HepG2 (cell line): ENCODE data around the gene MBOAT7.

ENCODE experiments used
- AHR ChIP-seq: IDR thresholded peaks from 2 replicates; pipeline ENCODE4 v1.6.1; 2018; ENCODE audit warnings: missing genetic modification reagents, missing compliant biosample characterization
- GABPA ChIP-seq, 2 experiments: IDR thresholded peaks; 2 replicates each; pipeline ENCODE4 v1.6.1; 2011 to 2016; ENCODE audit warnings: low read depth in 2 of 2, low read length in 1 of 2, missing biosample characterization in 1 of 2, missing genetic modification characterization in 1 of 2
- HMGA1 ChIP-seq: sonication (generic); formaldehyde crosslinking; conservative IDR thresholded peaks from 2 replicates; pipeline ENCODE4 v1.4.0; 2020; ENCODE audit warnings: missing genetic modification reagents
- JUND ChIP-seq: sonication (generic); formaldehyde crosslinking; IDR thresholded peaks from 2 replicates; pipeline ENCODE4 v1.8.0; 2022; ENCODE audit warnings: mild to moderate bottlenecking, missing genetic modification reagents
- MEIS2 ChIP-seq: sonication (generic); formaldehyde crosslinking; IDR thresholded peaks from 2 replicates; pipeline ENCODE4 v1.9.0; 2021; ENCODE audit warnings: mild to moderate bottlenecking, missing genetic modification reagents
- NBN ChIP-seq: fragments of 450-650 bp; conservative IDR thresholded peaks from 2 replicates; pipeline ENCODE4 v1.6.1; 2017
- POLR2A ChIP-seq, 2 experiments: IDR thresholded peaks; 2 replicates each; pipeline ENCODE4 v1.6.1; 2011; ENCODE audit warnings: low read depth in 2 of 2, low read length in 2 of 2, mild to moderate bottlenecking in 1 of 2, moderate library complexity in 1 of 2; ENCODE audit not compliant: insufficient read depth in 1 of 2
- POLR2AphosphoS2 ChIP-seq: IDR thresholded peaks from 2 replicates; pipeline ENCODE4 v1.6.1; 2011; ENCODE audit warnings: low read depth, low read length, improper control_type of control experiment
- SIN3A ChIP-seq: IDR thresholded peaks from 2 replicates; pipeline ENCODE4 v1.6.1; 2011; ENCODE audit warnings: low read depth, mild to moderate bottlenecking, control low read depth, low read length, borderline replicate concordance
- ZNF251 ChIP-seq: sonication (generic); formaldehyde crosslinking; IDR thresholded peaks from 2 replicates; pipeline ENCODE4 v1.9.0; 2021; ENCODE audit warnings: mild to moderate bottlenecking, missing genetic modification reagents
- ZNF678 ChIP-seq: sonication (generic); formaldehyde crosslinking; IDR thresholded peaks from 2 replicates; pipeline ENCODE4 v1.4.0; 2020; ENCODE audit warnings: mild to moderate bottlenecking, missing genetic modification reagents
- ZSCAN29 ChIP-seq: sonication (generic); formaldehyde crosslinking; conservative IDR thresholded peaks from 2 replicates; pipeline ENCODE4 v1.4.0; 2020; ENCODE audit warnings: mild to moderate bottlenecking, missing genetic modification reagents
- TF ChIP-seq, protein P1 (sequence below): sonication (generic); formaldehyde crosslinking; IDR thresholded peaks from 2 replicates; pipeline ENCODE4 v1.5.0; 2020; ENCODE audit warnings: mild to moderate bottlenecking, missing genetic modification reagents, moderate library complexity
- TF ChIP-seq, protein P2 (sequence below): conservative IDR thresholded peaks from 2 replicates; pipeline ENCODE4 v1.6.1; 2018; ENCODE audit warnings: missing genetic modification reagents

DNA sequence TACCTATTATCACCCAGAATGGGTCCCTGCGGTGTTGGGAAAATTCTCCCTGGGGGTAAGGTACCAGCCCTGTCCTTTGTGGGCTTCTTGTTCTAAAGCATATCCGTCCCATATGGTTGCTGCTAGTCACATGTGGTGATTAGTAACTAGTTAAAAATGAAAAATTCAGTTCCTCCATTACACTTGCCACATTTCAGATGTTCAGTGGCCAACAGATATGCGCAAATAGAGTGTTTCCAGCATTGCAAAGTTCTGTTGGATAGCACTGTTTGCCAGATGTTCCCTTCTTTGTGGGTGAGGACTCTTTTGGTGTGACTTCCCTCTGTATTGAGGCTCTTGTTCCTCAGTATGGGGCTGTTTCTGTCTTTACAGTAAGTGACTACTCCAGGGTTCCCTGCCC is 48.0 kb downstream of the MBOAT7 start:
- no peak for TF ChIP-seq AHR (CRISPR knock-in tag)
- no peak for TF ChIP-seq GABPA (IDR thresholded peaks at IDR 0.05; ENCODE audit: low read depth, low read length)
- TF ChIP-seq GABPA (CRISPR knock-in tag; IDR thresholded peaks at IDR 0.05; ENCODE audit: low read depth) = no peak
- TF ChIP-seq, protein P1, sequence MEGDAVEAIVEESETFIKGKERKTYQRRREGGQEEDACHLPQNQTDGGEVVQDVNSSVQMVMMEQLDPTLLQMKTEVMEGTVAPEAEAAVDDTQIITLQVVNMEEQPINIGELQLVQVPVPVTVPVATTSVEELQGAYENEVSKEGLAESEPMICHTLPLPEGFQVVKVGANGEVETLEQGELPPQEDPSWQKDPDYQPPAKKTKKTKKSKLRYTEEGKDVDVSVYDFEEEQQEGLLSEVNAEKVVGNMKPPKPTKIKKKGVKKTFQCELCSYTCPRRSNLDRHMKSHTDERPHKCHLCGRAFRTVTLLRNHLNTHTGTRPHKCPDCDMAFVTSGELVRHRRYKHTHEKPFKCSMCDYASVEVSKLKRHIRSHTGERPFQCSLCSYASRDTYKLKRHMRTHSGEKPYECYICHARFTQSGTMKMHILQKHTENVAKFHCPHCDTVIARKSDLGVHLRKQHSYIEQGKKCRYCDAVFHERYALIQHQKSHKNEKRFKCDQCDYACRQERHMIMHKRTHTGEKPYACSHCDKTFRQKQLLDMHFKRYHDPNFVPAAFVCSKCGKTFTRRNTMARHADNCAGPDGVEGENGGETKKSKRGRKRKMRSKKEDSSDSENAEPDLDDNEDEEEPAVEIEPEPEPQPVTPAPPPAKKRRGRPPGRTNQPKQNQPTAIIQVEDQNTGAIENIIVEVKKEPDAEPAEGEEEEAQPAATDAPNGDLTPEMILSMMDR (CRISPR knock-in tag) = no peak
- no peak for TF ChIP-seq POLR2AphosphoS2
- TF ChIP-seq SIN3A = no peak
- no peak for TF ChIP-seq POLR2A (IDR thresholded peaks at IDR 0.05; ENCODE audit: insufficient read depth in 1 of 2, low read depth in 2 of 2, low read length in 2 of 2)
- TF ChIP-seq MEIS2 (CRISPR knock-in tag) = no peak
- no peak for TF ChIP-seq HMGA1 (CRISPR knock-in tag)
- TF ChIP-seq NBN = no peak
- TF ChIP-seq, protein P2, sequence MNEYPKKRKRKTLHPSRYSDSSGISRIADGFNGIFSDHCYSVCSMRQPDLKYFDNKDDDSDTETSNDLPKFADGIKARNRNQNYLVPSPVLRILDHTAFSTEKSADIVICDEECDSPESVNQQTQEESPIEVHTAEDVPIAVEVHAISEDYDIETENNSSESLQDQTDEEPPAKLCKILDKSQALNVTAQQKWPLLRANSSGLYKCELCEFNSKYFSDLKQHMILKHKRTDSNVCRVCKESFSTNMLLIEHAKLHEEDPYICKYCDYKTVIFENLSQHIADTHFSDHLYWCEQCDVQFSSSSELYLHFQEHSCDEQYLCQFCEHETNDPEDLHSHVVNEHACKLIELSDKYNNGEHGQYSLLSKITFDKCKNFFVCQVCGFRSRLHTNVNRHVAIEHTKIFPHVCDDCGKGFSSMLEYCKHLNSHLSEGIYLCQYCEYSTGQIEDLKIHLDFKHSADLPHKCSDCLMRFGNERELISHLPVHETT (CRISPR knock-in tag) = no peak
- TF ChIP-seq ZNF251 (CRISPR knock-in tag) = no peak
- TF ChIP-seq ZNF678 = no peak
- no peak for TF ChIP-seq JUND (CRISPR knock-in tag)
- no peak for TF ChIP-seq ZSCAN29 (CRISPR knock-in tag)
